HCT116 (cell line): Measurements from ENCODE around the gene PLS3.
"Not testable (repeated sequence)": the region's sequence is repeated elsewhere in the genome, so short reads cannot be mapped to it uniquely, and the experiment has no call there.

Experiments
- CTCF ChIP-seq, 3 experiments: fragments of 200-600 bp in 1 of 3; sonication (generic) in 1 of 3; IDR thresholded peaks in 2 of 3; conservative IDR thresholded peaks in 1 of 3; 2 replicates each; pipeline ENCODE4 v1.5.1; 2012 to 2017; ENCODE audit warnings: low read depth in 2 of 3, low read length in 2 of 3, antibody characterized with exemption in 1 of 3, borderline replicate concordance in 1 of 3, control low read depth in 1 of 3, mild to moderate bottlenecking in 1 of 3, mixed read lengths in 1 of 3, mixed run types in 1 of 3, moderate library complexity in 1 of 3; ENCODE audit not compliant: insufficient read depth in 1 of 3
- POLR2A ChIP-seq: IDR thresholded peaks from 2 replicates; pipeline ENCODE4 v1.7.0; 2011; ENCODE audit warnings: borderline replicate concordance; ENCODE audit not compliant: insufficient read depth, insufficient read length; ENCODE audit errors: extremely low read depth

- TF ChIP-seq POLR2A; CTCF (IDR thresholded peaks at IDR 0.05 in 2 of 3, conservative IDR thresholded peaks at IDR 0.05 in 1 of 3; ENCODE audit: borderline replicate concordance in 1 of 3, insufficient read depth in 1 of 3, low read depth in 2 of 3, low read length in 2 of 3): not testable (repeated sequence)
These were observed 72.4 kb downstream of the PLS3 start for GRCh38 chrX:115633397-115633796.
